NCI-H446 (cell line): Measurements from ENCODE around the gene TAF3.

ENCODE experiments used
- DNase-seq, 2 experiments: peaks; one replicate each; lab custom pipeline; 2025; lab: John Stamatoyannopoulos, UW

Gene TAF3

GRCh38 chr10:8048281-8049008 is 230.1 kb downstream of the TAF3 start:
- DNase-seq = no peak

- DNase-seq = no peak
These were observed 230.9 kb downstream of the TAF3 start for GRCh38 chr10:8049045-8049864.

- DNase-seq = no peak
These were observed 231.7 kb downstream of the TAF3 start for GRCh38 chr10:8049865-8050555.

- DNase-seq = no peak
These were observed 232.3 kb downstream of the TAF3 start for GRCh38 chr10:8050556-8051108.

GRCh38 chr10:8051109-8051821 is 233.0 kb downstream of the TAF3 start:
- DNase-seq = no peak

- no peak for DNase-seq
These were observed 233.5 kb downstream of the TAF3 start for GRCh38 chr10:8051851-8052257.

GRCh38 chr10:8052341-8052955 is 234.1 kb downstream of the TAF3 start:
- no peak for DNase-seq

- DNase-seq = no peak
These were observed 234.7 kb downstream of the TAF3 start for GRCh38 chr10:8052956-8053445.

GRCh38 chr10:8053446-8054243 is 235.3 kb downstream of the TAF3 start:
- peak; percentile 35 to 75 for DNase-seq

GRCh38 chr10:8054244-8054493 is 235.9 kb downstream of the TAF3 start:
- DNase-seq = no peak

- no peak for DNase-seq
These were observed 236.4 kb downstream of the TAF3 start, which contains the start of gene GATA3 for GRCh38 chr10:8054494-8055407. Gene GATA3, plus strand, starts transcription at chr10:8054688. Its CDS starts 968 bp downstream, at chr10:8055656.

GRCh38 chr10:8055420-8056349 is 237.4 kb downstream of the TAF3 start:
- no peak for DNase-seq

GRCh38 chr10:8056378-8056777 is 238.1 kb downstream of the TAF3 start:
- DNase-seq = no peak

- DNase-seq = no peak
These were observed 238.6 kb downstream of the TAF3 start for GRCh38 chr10:8056871-8057331.

- DNase-seq = no peak
These were observed 239.4 kb downstream of the TAF3 start for GRCh38 chr10:8057636-8058273.

- DNase-seq = no peak
These were observed 240.2 kb downstream of the TAF3 start for GRCh38 chr10:8058274-8059111.
